ENCODE data around the gene EVC2. TPM values are rescaled to one million over a fixed set of nuclear protein-coding genes. Genes with fewer than 3 reads are reported as not detected.

The EVC2 gene
- total and polyA plus RNA-seq, 2 experiments from 2014 or later = 4.3 to 8.1 TPM

DNA sequence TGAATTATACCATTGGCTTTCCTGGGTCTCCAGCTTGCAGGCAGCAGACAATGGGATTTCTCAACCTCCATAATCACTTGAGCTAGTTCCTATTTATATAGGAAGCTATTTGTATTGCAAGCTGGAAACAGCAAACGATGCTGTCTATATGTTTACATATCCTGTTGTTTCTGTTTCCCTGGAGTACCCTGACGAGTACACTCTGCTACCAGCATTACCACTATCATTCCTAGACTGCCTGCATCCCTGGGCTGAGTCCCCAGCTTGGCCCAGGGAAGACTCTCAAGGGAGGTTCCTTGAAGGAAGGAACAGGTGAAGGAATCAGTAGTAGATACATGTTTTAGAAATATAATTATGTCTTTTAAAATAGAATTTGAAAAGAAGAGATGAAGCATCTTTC, 81.4 kb downstream of the EVC2 start:
- no peaks in the 10 kb centered on the region for H3K79me2 ChIP-seq (ENCODE audit: insufficient read depth)
- no peaks in the 10 kb centered on the region for H3K9me3 ChIP-seq (ENCODE audit: low read depth)
- no peaks in the 10 kb centered on the region for H4K20me1 ChIP-seq (ENCODE audit: insufficient read depth)
- no peaks in the 10 kb centered on the region for H3K9me2 ChIP-seq (ENCODE audit: insufficient read depth)
- H3K4me1 ChIP-seq (ENCODE audit: insufficient read depth) = no peaks in the 10 kb centered on the region
- no peak overlapping the region for H3K4me2 ChIP-seq (ENCODE audit: unreplicated experiment)
- in situ Hi-C loops (cut with MboI) = no loop called here
- no peaks in the 10 kb centered on the region for H3F3A ChIP-seq (ENCODE audit: insufficient read depth)
- no peaks in the 10 kb centered on the region for H3K27me3 ChIP-seq (replicated peaks; ENCODE audit: insufficient read depth)
- 60 to 61% methylated on average over 2 of the region's 2 CpGs for WGBS, 2 experiments (ENCODE audit: low coverage in 1 of 2, low lambda C conversion rate in 2 of 2, missing lambda C conversion rate in 2 of 2)
- H3K27ac ChIP-seq = no peak overlapping the region
- TF ChIP-seq EZH2 (IDR thresholded peaks at IDR 0.05; ENCODE audit: insufficient read depth, poor library complexity, severe bottlenecking) = no peak
- TF ChIP-seq EZH2phosphoT487 (IDR thresholded peaks at IDR 0.05; ENCODE audit: insufficient read depth, low read depth) = no peak
- no peak overlapping the region for H3K4me3 ChIP-seq
- H3K36me3 ChIP-seq (ENCODE audit: low read depth) = peaks cover 47% of the 10 kb centered on the region
- H3K9ac ChIP-seq = no peak overlapping the region
- H2AFZ ChIP-seq = no peak overlapping the region
- DNase-seq = no peak

DNA sequence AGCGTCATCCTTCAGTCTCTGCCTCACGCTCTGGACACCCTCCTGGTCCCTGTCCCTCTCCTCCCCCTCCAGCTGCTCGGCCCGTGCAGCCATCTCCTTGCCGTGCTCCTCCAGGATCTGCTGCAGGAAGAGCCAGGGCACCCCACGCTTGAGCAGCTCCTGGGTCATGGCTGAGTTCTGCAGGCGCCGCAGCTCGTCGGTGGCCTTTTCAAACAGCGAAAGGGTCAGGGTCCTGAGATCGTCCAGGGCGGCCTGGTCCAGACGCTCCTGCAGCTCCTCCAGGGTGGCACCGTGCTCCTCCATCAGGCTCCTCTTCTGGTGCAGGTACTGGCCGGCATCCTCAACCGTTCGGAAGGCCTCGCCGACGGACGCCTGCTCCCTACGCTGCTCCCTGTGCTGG, 85.8 kb downstream of the EVC2 start:
- H3K4me1 ChIP-seq (ENCODE audit: insufficient read depth) = no peaks in the 10 kb centered on the region

DNA sequence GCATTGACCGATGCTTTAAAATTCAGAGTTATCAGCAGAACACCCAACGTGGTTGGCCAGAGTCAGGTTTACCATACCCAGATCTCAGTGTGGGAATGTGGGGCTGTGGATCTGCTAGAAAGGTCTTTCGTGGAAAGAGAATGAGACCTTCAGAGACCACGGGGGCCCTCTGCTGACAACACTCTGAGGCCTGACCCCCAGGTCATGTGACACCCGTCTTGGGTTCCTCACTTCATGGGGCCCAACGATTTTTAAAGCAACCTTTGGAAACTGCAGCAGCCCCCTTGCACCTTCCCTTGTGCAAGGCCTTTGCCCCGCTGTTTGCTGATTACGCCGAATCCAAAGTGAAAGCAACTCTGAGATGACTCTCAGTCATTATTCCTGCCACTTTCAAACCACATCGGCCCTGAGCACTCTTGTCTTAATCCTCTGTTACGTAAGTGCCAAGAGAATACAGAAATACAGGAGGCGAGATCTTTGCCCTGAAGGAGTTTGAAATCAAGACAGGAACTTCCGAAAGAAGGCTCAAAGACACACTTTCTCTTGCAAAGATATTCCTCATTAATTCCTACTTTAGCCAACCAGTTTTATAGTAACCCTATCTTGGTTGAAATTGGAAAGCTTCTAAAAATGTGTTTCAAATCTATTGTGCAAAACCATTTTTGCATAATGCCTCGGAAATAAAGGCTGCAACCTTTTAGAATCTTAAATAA, 88.3 kb downstream of the EVC2 start:
- Histone ChIP-seq H3K27me3 (replicated peaks; ENCODE audit: insufficient read depth) (no peaks in the 10 kb centered on the region), H3K4me3 (no peak overlapping the region), H3K9ac (no peak overlapping the region), H3K79me2 (ENCODE audit: insufficient read depth) (no peaks in the 10 kb centered on the region), H3K4me2 (ENCODE audit: unreplicated experiment) (no peak overlapping the region), H3F3A (ENCODE audit: insufficient read depth) (no peaks in the 10 kb centered on the region), H2AFZ (no peak overlapping the region), H3K9me2 (ENCODE audit: insufficient read depth) (no peaks in the 10 kb centered on the region), H3K9me3 (ENCODE audit: low read depth) (no peaks in the 10 kb centered on the region), H3K36me3 (ENCODE audit: low read depth) (peaks cover 26% of the 10 kb centered on the region; the same call in 1 of the 2 replicates), H4K20me1 (ENCODE audit: insufficient read depth) (no peaks in the 10 kb centered on the region), H3K27ac (no peak overlapping the region), H3K4me1 (ENCODE audit: insufficient read depth) (no peaks in the 10 kb centered on the region)
- in situ Hi-C loops (cut with MboI) = no loop called here
- WGBS, 2 experiments (ENCODE audit: low coverage in 1 of 2, low lambda C conversion rate in 2 of 2, missing lambda C conversion rate in 2 of 2) = 71 to 72% methylated on average over 14 of the region's 14 CpGs
- no peak for DNase-seq
- TF ChIP-seq EZH2 (IDR thresholded peaks at IDR 0.05; ENCODE audit: insufficient read depth, poor library complexity, severe bottlenecking) = no peak
- TF ChIP-seq EZH2phosphoT487 (IDR thresholded peaks at IDR 0.05; ENCODE audit: insufficient read depth, low read depth) = no peak

More for the DNA sequence above, 85.8 kb downstream of the EVC2 start:
- Histone ChIP-seq H3K9me3 (ENCODE audit: low read depth) (no peaks in the 10 kb centered on the region), H3K4me3 (no peak overlapping the region), H3K27me3 (replicated peaks; ENCODE audit: insufficient read depth) (no peaks in the 10 kb centered on the region), H4K20me1 (ENCODE audit: insufficient read depth) (no peaks in the 10 kb centered on the region), H3K4me2 (ENCODE audit: unreplicated experiment) (no peak overlapping the region), H3K36me3 (ENCODE audit: low read depth) (peaks cover 31% of the 10 kb centered on the region; the same call in 1 of the 2 replicates), H3K9ac (no peak overlapping the region), H2AFZ (no peak overlapping the region), H3F3A (ENCODE audit: insufficient read depth) (no peaks in the 10 kb centered on the region), H3K27ac (no peak overlapping the region), H3K79me2 (ENCODE audit: insufficient read depth) (no peaks in the 10 kb centered on the region), H3K9me2 (ENCODE audit: insufficient read depth) (no peaks in the 10 kb centered on the region)
- no peak for DNase-seq
- TF ChIP-seq EZH2phosphoT487 (IDR thresholded peaks at IDR 0.05; ENCODE audit: insufficient read depth, low read depth) (no peak), EZH2 (IDR thresholded peaks at IDR 0.05; ENCODE audit: insufficient read depth, poor library complexity, severe bottlenecking) (no peak)
- WGBS, 2 experiments (ENCODE audit: low coverage in 1 of 2, low lambda C conversion rate in 2 of 2, missing lambda C conversion rate in 2 of 2) = 95 to 96% methylated on average over 23 of the region's 23 CpGs
- in situ Hi-C loops (cut with MboI) = no loop called here

DNA sequence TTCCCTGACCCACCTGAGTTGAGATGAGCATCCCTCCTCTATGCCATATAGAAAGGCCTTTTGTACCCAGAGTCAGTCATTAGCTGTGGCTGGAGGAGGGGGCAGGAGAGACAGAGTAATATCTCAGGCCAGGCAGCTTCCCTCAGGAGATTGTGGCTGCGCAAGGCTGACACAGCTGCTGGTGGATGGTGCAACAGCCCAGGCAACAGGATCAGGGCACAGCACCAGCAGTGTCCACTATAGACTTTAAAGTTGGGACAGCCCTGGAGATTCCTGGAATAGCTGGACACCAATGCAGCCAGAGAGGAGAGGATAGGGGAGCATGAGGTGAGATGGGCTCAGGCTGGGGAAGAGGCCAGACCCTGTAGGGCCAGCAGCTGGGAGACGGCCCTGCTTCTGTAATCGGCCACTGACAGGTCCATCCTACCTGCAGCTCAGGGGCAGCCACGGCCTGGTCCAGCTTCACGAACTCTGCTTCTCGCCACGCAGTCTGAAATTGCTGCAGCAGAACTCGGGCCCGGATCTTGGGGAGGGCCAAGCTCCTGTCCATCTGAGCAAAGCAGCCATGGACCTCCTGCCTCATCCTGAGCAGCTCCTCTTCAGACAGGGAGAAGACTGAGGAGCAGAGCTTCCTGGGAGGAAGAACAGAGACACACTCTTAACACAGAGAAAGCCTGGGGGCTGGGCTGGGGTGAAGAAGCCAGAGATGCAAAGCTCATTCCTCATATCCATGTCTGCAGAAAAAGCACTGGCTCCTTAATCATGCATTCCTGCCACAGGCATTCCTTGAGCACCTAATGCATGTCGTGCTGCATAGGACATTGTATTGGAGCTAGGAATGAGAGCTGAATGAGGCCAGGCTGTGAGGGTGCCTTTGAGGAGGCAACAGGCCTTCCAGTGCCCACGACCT, 90.1 kb downstream of the EVC2 start:
- no peak overlapping the region for H3K27ac ChIP-seq
- H3K79me2 ChIP-seq (ENCODE audit: insufficient read depth) = no peaks in the 10 kb centered on the region
- H3K9me3 ChIP-seq (ENCODE audit: low read depth) = no peaks in the 10 kb centered on the region
- H3F3A ChIP-seq (ENCODE audit: insufficient read depth) = no peaks in the 10 kb centered on the region
- no peak overlapping the region for H3K4me2 ChIP-seq (ENCODE audit: unreplicated experiment)
- H4K20me1 ChIP-seq (ENCODE audit: insufficient read depth) = no peaks in the 10 kb centered on the region
- no peaks in the 10 kb centered on the region for H3K27me3 ChIP-seq (replicated peaks; ENCODE audit: insufficient read depth)
- H2AFZ ChIP-seq = no peak overlapping the region
- peaks cover 15% of the 10 kb centered on the region; the same call in 1 of the 2 replicates for H3K36me3 ChIP-seq (ENCODE audit: low read depth)
- DNase-seq = no peak
- in situ Hi-C loops (cut with MboI) = no loop called here
- no peak overlapping the region for H3K9ac ChIP-seq
- H3K4me1 ChIP-seq (ENCODE audit: insufficient read depth) = no peaks in the 10 kb centered on the region
- TF ChIP-seq EZH2 (IDR thresholded peaks at IDR 0.05; ENCODE audit: insufficient read depth, poor library complexity, severe bottlenecking) (no peak), EZH2phosphoT487 (IDR thresholded peaks at IDR 0.05; ENCODE audit: insufficient read depth, low read depth) (no peak)
- 89 to 94% methylated on average over 11 of the region's 11 CpGs for WGBS, 2 experiments (ENCODE audit: low coverage in 1 of 2, low lambda C conversion rate in 2 of 2, missing lambda C conversion rate in 2 of 2)
- H3K4me3 ChIP-seq = no peak overlapping the region
- no peaks in the 10 kb centered on the region for H3K9me2 ChIP-seq (ENCODE audit: insufficient read depth)

Data from GM23248 (cell line).